Fibroblast of lung (primary cell): ENCODE data around the gene NHLH1. TPM values are rescaled to one million over a fixed set of nuclear protein-coding genes. Genes with fewer than 3 reads are reported as not detected.

Experiments used
- DNase-seq, 2 donors: peaks; one replicate each; pipeline versions ENCODE4 v3.0.0 to v3.0.0-alpha.2; 2010; ENCODE audit warnings: low read depth in 2 of 2
- H2AFZ ChIP-seq: 2 replicates; pipeline ENCODE4 v1.5.1; 2012; ENCODE audit warnings: low read length, control low read depth, inconsistent platforms
- H3K27ac ChIP-seq: 2 replicates; pipeline ENCODE4 v1.5.1; 2011; ENCODE audit warnings: low read length, control low read depth; ENCODE audit not compliant: insufficient read depth
- H3K27me3 ChIP-seq: 2 replicates; pipeline ENCODE4 v1.5.1; 2011; ENCODE audit warnings: mild to moderate bottlenecking, low read length; ENCODE audit not compliant: control insufficient read depth, insufficient read depth
- H3K36me3 ChIP-seq: 2 replicates; pipeline ENCODE4 v1.5.1; 2011; ENCODE audit warnings: low read length; ENCODE audit not compliant: control insufficient read depth, insufficient read depth
- H3K4me1 ChIP-seq: 2 replicates; pipeline ENCODE4 v1.5.1; 2011; ENCODE audit warnings: low read length; ENCODE audit not compliant: control insufficient read depth, insufficient read depth; ENCODE audit errors: extremely low read depth
- H3K4me2 ChIP-seq: 2 replicates; pipeline ENCODE4 v1.5.1; 2011; ENCODE audit warnings: low read length, control low read depth; ENCODE audit not compliant: insufficient read depth; ENCODE audit errors: extremely low read depth
- H3K4me3 ChIP-seq, 4 experiments: fragments of 200-600 bp in 1 of 4; sonication (generic) in 1 of 4; replicated peaks in 1 of 4; 2 replicates each; pipeline ENCODE4 v1.5.1; 2011 to 2016; ENCODE audit warnings: low read length in 4 of 4, low read depth in 3 of 4, mild to moderate bottlenecking in 3 of 4, control low read depth in 2 of 4, inconsistent platforms in 1 of 4, mixed read lengths in 1 of 4; ENCODE audit not compliant: insufficient read depth in 1 of 4; ENCODE audit errors: control extremely low read depth in 1 of 4
- H3K79me2 ChIP-seq: 2 replicates; pipeline ENCODE4 v1.5.1; 2012; ENCODE audit warnings: mild to moderate bottlenecking, low read length, inconsistent platforms; ENCODE audit not compliant: control insufficient read depth, insufficient read depth
- H3K9ac ChIP-seq: 2 replicates; pipeline ENCODE4 v1.5.1; 2011; ENCODE audit warnings: mild to moderate bottlenecking, low read length, control low read depth; ENCODE audit not compliant: insufficient read depth
- H3K9me3 ChIP-seq: 2 replicates; pipeline ENCODE4 v1.5.1; 2012; ENCODE audit warnings: low read depth, low read length; ENCODE audit not compliant: control insufficient read depth, insufficient read depth
- H4K20me1 ChIP-seq: 2 replicates; pipeline ENCODE4 v1.5.1; 2011; ENCODE audit warnings: low read length; ENCODE audit not compliant: control insufficient read depth, insufficient read depth; ENCODE audit errors: extremely low read depth
- CTCF ChIP-seq, 2 donors: IDR thresholded peaks in 1 of 2; conservative IDR thresholded peaks in 1 of 2; 1 replicate in 1 of 2; 2 replicates in 1 of 2; pipeline ENCODE4 v1.5.1; 2011 to 2012; ENCODE audit warnings: low read length in 2 of 2, control low read depth in 1 of 2, inconsistent platforms in 1 of 2, low read depth in 1 of 2, mild to moderate bottlenecking in 1 of 2
- EZH2 ChIP-seq: IDR thresholded peaks from 2 replicates; pipeline ENCODE4 v1.5.1; 2012; ENCODE audit warnings: low read length, control low read depth, mild to moderate bottlenecking; ENCODE audit errors: missing control alignments
- polyA plus RNA-seq, 2 donors: library from polyadenylated mRNA; depleted of rRNA in 1 of 2; stranded (reverse) in 1 of 2; unstranded in 1 of 2; fragments of >200 nt; gene quantifications; 2 replicates each; pipeline ENCODE4 v1.2.1, GENCODE V29; 2011 to 2012; ENCODE audit warnings: missing spikeins in 1 of 2
- total RNA-seq: library from RNA; depleted of rRNA; stranded (reverse); fragments of >200 nt; gene quantifications from 2 replicates; pipeline ENCODE4 v1.2.1, GENCODE V29; 2014

Gene NHLH1
- total and polyA plus RNA-seq, 2 donors (not counting 1 experiment from before 2014, with no cell fraction given) = 0.05 TPM; not detected in 1

GRCh38 chr1:160346958-160347357, 19.9 kb upstream of the NHLH1 start:
- H4K20me1 ChIP-seq = no peaks in the 10 kb centered on the region
- H3K9ac ChIP-seq = no peak overlapping the region
- H3K9me3 ChIP-seq = no peaks in the 10 kb centered on the region
- no peak overlapping the region for H3K27ac ChIP-seq
- H3K4me2 ChIP-seq = no peak overlapping the region
- no peak overlapping the region for H2AFZ ChIP-seq
- no peak for DNase-seq
- H3K79me2 ChIP-seq = peaks cover 31% of the 10 kb centered on the region
- H3K36me3 ChIP-seq = peaks cover 6% of the 10 kb centered on the region
- no peaks in the 10 kb centered on the region for H3K27me3 ChIP-seq
- H3K4me3 ChIP-seq = no peak overlapping the region
- TF ChIP-seq CTCF (conservative IDR thresholded peaks at IDR 0.05 in 1 of 2, IDR thresholded peaks at IDR 0.05 in 1 of 2; ENCODE audit: low read depth in 1 of 2, low read length in 2 of 2) (no peak), EZH2 (no peak)
- H3K4me1 ChIP-seq = peaks cover 2% of the 10 kb centered on the region

- H3K36me3 ChIP-seq = peaks cover 24% of the 10 kb centered on the region
- no peaks in the 10 kb centered on the region for H3K79me2 ChIP-seq
- H4K20me1 ChIP-seq = no peaks in the 10 kb centered on the region
- no peak overlapping the region for H2AFZ ChIP-seq
- H3K27me3 ChIP-seq = no peaks in the 10 kb centered on the region
- no peak for TF ChIP-seq CTCF (conservative IDR thresholded peaks at IDR 0.05 in 1 of 2, IDR thresholded peaks at IDR 0.05 in 1 of 2; ENCODE audit: low read depth in 1 of 2, low read length in 2 of 2)
- no peak for TF ChIP-seq EZH2
- H3K4me3 ChIP-seq = no peak overlapping the region
- no peaks in the 10 kb centered on the region for H3K9me3 ChIP-seq
- H3K4me1 ChIP-seq = no peaks in the 10 kb centered on the region
- no peak overlapping the region for H3K4me2 ChIP-seq
- no peak overlapping the region for H3K27ac ChIP-seq
- no peak overlapping the region for H3K9ac ChIP-seq
- DNase-seq = no peak
Measured at GRCh38 chr1:160351629-160352028, 15.2 kb upstream of the NHLH1 start.

- no peak for TF ChIP-seq CTCF (conservative IDR thresholded peaks at IDR 0.05 in 1 of 2, IDR thresholded peaks at IDR 0.05 in 1 of 2; ENCODE audit: low read depth in 1 of 2, low read length in 2 of 2)
- TF ChIP-seq EZH2 = no peak
- H3K4me2 ChIP-seq = no peak overlapping the region
- H3K27ac ChIP-seq = no peak overlapping the region
- H3K9ac ChIP-seq = no peak overlapping the region
- no peak overlapping the region for H2AFZ ChIP-seq
- no peaks in the 10 kb centered on the region for H3K9me3 ChIP-seq
- no peak for DNase-seq
- no peaks in the 10 kb centered on the region for H3K27me3 ChIP-seq
- H3K4me3 ChIP-seq = no peak overlapping the region
- H3K79me2 ChIP-seq = no peaks in the 10 kb centered on the region
- no peaks in the 10 kb centered on the region for H4K20me1 ChIP-seq
- H3K4me1 ChIP-seq = no peaks in the 10 kb centered on the region
- H3K36me3 ChIP-seq = peaks cover 24% of the 10 kb centered on the region
Measured at GRCh38 chr1:160352555-160352954, 14.3 kb upstream of the NHLH1 start.
